ENCODE results near the gene CYP27C1.

Gene CYP27C1

DNA sequence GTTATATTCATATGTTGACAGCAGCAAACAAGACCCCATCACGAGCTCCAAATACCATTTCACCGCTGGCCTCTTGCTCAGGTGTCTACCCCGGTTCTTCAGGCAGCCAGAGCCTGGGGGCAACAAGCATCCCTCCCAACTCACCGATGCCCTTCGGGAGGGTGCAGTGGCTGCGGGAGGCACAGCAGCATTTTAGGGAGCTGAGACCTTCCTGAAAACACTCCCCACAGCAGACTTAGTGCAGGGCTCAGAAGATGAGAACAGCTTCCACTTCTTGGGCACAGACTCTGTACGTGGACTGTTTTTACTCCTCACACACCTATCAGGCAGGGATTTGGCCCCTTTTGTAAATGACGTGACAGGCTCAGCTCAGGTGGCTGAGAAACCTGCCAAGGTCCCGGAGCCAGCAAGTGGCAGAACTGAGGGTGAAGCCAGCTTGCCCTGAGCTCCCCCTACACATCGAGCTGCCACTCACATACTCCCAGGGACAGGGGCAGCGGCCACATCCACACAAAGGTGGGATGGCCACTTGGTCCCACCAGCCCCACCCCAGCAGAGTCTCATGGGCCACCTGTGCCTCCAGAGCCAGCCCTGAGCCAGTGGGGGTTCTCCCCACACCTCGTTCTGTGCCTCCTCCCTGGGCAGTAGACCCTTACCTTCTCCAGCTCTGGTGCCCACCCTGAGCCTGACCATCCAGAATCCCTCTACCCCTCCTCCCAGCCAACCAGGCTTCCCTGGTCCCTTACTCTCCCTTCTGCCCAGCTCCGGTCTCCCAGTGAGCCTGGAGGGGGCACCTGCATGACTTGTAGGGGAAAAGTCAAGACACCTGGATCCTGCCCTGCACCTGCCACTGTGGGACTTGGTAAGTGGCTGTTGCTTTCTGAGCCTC lies 28.5 kb downstream of the CYP27C1 start:
- no peak for DNase-seq

DNA sequence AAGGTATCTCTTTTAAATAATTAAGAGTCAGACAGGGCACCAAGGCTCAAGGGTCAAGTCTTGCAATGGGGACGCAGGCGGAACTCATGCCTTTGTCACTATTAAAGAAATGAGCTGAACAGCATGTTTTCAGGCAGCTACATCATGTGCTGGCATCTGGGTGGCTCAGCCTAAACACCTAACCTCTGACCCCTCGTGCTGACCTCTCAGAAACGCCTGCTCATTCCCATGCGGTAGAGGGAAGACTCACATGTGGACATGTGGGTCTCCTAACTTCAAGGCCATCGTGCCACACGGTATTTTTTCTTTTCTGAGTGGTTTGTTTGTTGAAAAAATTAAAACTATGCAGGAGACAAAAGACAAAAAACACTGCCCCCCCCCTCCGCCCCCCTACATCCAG lies 31.3 kb downstream of the CYP27C1 start:
- no peak for DNase-seq

DNA sequence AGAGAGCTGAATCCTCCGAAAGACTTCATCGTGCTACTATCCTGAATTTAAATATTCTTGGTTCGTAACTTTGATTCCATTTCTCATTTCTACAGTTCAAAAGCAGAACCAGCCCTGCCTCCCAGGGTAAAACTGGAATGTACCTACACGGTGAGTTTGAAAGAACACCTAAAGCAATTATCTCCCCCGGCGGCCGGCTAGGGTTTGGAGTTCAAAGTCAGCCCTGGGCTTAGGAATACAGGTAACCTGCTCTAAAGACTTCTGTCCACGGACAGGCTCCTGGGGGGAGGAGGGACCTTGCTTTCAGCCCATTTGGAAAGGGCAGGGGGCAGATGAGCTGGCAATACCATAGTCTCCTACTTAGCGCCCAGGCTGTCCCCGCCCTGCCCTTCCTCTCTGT lies 32.3 kb downstream of the CYP27C1 start:
- DNase-seq, result no peak

DNA sequence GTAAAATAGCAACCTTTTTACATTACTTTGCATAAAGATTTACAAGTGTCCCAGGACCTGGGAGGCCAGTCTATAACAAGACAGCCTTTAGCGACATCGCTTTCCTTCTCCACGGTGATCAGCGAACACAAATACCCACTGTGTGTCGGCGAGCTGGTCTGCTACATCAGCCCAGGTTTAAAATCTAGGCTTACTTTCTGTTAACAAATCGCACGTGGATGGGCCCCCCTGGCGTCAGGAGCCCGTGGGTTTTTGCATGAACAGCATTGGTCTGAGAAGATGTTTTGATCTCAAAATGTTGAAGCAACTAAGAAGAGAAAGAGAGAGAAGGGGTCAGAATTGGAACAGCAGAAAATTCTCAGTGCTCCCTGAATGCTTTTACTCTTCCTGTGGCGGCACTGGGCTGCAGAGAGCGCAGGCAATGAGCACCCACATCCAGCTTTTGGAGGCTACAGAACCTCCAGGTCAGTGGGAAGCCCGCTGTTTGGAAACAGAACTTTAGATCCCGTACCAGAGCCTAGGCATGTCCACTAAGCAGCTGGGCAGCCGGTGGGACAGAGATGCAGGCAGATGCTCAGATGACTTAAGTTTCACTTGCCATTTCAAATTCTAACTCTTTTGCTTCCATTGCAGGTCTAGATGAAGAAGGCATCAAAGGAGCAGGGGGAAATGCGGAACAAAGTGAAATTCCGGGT lies 32.9 kb downstream of the CYP27C1 start:
- no peak for DNase-seq

DNA sequence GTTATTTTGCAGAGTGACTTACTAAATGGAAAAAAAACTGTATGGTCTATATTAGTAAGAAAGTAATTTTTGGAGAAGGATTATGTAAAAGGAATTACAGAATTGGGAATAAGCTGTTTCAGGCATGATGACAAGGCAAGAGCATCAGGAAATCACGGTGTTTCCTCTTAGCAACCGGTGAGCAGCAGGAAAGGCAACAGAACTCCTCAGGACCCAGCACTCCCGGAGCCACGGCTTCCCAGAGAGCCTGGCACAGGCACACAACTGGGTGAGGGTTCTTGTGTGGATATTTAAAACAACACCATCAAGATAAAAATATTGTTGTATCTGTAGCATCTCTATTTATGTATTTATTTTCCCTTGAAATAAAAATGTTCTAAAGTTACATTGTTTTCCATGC lies 34.4 kb downstream of the CYP27C1 start:
- DNase-seq, result no peak

DNA sequence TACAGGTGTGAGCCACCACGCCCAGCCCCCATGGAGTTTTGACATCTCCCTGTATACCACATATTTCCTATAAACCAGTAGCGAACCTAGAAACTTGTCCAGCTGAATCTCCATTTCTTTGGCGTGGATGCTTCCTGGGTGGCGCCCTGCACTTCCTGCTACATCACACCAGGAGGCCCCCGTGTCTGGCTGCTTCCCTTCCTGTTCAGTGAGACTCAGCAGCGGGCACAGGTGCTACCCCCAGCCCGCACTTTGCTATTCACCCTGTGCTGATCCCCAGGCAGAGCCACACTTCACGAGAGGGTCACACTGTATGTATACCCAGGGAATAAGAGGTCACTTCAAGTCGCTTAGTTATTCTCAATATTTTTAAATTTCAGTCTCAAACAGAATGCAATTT lies 35.0 kb downstream of the CYP27C1 start:
- DNase-seq, result no peak

DNA sequence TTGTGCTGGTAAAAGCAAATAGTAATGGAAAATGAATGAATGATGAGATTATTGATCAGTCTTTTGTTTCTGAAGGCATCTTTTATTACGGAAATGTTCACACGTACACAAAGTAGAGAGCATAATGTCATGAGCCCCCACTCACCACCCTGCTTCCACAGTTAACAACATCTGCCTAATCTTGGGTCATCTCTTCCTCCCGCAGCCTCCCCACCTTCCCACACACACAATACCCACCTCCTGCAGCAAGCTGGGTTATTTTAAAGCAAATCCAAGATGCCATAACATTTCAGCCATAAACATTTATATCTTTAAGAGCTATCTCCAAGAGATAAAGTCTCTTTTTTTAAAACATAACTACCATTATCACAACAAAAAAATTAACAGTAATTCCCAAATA lies 36.3 kb downstream of the CYP27C1 start:
- DNase-seq, result no peak

DNA sequence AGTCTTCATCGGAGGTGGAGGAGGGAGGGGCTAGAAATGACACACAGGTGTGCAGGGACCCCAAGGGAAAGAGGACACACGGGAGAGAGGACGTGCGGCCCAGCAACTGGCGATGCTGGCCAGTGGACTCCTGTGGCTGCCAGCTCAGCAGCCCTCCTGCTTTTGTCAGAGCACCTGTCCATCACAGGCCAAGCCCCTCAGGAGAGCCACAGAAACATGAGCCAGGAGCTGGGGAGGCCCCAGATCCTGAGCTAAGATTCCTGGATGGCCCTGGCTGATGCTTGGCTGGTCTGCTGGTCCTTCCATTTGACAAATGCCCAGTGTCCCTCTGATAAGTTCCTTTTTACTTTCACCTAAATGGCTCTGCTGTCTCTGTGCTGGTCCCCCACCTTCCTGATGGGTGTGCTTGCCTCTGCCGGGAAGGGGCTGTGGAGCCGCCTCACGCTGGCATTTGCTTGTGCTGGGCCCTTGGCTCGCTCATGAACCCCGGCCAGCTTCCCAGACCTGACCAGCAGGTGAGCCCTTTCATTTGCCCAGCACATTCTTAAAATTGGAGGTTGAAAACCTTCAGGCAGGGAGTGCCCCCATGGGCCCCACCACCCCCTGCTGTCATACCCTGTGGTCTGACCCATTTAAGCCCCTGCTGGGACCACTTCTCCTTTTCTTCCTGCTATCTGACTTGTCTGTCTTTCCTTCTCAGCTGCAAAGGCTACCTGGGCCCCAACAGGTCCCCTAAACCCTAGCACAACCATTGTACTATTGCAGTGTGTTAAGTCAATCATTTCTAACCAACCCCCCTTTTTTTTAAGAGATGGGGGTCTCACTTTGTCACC lies 37.3 kb downstream of the CYP27C1 start:
- DNase-seq, result no peak

DNA sequence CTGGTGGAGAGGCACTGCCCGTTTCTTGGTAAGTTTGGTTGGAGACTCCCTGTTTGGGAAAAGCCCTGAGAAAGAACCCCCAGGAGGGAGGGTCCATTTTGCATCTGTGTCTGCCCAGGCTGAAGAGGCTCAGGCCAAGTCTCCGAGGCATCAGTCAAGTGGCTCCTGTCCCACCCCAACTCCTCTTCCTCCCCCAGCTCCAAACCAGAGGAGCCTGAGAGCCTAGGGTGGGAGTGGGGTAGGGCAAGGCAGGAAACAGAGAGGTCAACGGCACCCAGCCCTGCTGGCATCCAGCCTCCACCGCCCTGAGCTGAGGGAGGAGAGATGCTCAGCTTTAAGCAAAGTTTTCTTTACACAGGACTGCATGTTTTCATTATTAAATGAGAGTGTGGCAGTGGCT lies 38.2 kb downstream of the CYP27C1 start:
- DNase-seq, result no peak

DNA sequence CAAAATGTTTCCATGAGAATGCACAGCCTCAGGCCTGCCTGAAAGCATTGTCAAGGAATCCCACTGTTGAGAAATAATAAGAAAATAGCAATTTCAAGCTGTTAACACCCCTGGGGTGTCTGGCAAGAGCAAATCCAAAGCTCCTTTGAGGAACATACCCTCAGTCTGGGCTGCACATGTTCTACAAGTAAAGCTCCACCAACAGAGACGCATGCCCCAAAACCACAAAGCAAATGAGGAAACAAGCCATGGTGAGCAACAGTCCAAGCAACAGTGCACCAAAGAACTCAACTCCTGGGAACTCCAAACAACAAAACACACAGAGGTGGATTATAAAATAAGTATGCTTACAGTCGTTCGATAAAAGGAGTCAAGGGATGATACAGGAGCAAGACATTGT lies 40.3 kb downstream of the CYP27C1 start:
- DNase-seq, result peak; percentile 22

DNA sequence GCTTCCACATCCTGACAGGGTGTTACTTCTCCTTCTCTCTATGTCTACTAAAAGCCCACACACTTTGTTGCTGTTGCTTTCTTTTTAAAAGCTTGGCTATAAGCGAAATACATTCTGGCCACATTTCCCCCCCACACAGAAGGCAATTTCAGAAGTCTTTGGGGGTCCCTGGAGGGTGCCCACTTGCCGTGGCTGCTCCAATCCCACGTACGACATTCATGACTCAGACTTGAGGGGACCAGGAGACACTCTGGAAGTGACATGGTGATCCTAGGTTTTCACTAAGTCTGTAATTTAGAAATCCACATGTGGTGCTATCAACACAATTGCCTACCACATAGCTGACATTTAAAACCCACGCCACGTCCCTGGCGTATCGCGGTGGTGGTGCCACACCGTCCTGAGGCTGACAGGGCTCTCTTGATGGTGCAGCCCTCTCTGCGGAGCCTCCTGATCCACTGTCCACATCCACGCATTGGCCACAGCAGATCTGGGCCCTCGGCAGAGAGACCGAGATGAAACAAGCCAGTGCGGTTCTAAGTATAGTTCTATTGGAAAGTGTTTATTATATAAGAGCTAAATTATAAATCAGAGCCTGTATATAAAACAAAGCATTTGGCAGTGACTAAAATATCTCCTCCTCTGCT lies 42.4 kb downstream of the CYP27C1 start:
- DNase-seq, result no peak

DNA sequence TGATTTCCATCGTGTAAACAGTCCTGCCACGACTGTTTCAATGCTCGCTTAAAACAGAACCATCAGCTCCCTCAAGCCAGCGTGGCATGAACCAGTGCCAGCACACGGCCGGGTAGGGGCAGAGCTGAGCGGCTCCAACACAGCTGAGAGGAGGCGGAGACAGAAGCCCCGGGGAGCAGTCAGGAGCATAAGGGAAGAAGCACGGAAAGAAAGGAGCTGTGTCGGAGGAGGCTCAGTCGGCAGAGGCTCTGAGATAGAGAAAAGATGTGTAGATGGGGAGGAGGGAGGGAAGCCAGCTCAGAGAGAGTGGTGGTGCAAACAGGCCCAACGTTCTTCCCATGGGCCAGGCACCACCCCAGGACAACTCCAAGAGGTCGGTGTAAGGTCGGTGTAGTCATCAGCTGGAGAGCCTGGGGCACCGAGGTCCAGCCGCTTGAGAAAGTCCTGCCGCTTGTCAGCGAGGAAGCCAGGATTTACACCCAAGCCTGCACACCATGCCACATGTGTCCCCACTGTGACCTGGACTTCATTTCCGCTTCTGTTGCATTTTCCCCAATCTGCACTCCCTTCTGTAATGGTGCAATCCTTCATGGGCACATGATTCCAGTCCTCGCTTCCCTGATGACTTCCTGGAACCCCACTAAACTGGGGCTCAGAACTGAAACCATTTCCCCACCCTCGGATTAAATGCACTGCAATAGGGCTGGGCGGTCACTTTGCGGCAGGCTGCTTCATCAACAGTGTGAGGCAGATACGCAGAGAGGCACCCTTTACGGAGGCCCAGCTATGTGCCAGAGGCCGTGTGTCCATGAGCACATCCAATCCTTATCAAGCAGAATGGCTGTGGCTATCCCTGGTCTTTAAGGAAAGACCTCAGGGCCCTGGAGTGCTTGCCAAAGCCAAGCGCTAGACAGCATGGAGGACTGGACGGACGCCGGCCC lies 43.5 kb downstream of the CYP27C1 start:
- peak; percentile 34 for DNase-seq

DNA sequence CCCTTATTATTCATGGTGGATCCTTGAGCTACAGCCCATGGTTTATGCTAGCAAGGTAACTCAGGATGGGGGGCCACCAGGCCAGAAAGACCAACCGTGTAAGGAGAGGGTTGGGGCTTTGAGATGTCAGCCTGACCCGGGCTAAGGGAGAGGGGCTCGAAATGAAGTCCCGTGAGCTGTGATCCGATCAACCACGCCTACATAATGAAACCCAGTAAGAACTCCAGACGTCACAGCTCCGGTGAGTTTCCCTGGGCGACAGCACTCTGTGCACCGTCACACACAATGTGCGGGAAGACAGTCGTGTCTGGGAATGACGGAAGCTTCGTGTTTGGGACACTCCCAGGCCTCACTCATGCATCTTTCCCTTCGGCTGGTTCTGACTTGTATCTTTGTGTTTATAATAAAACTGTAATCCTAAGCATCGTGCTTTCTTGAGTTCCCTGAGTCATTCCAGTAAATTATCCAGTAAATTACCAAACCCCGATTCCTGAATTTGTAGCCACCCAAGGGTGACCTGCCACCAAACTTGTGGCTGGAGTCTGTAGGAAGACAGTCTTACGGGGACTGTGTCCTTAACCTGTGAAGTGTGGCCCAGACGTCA lies 44.2 kb downstream of the CYP27C1 start:
- no peak for DNase-seq

DNA sequence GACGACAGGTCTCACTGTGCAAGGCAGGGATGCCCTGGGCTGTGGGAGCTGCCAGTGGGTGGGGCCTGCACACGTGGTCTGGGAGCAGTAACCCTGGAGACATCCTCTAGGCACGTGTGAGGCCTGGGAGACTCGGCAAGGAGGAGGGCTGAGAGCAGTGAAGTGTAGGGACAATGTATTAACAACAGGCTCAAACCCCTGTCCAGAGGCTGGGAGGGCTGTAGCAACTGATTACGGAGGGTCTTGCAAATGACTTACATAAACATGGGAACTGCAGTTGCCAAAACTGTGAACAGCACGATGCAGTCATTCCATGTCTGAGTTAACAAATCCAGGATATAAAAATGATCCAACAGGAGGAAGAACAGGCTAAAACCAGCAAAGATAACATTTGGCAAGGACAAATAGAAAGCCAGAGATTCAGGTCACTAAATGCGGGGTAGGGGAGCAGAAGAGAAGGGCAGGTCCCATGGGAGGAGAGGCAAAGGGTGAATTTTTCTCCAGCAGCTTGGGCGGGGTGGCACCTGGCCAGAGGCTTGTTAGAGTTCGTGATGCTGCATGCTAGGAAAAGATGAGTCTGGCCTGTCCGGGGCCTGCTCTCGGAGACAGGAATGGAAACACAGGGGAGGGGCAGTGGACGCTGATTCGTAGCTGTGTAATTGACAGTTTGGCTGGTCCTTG lies 44.9 kb downstream of the CYP27C1 start:
- no peak for DNase-seq

DNA sequence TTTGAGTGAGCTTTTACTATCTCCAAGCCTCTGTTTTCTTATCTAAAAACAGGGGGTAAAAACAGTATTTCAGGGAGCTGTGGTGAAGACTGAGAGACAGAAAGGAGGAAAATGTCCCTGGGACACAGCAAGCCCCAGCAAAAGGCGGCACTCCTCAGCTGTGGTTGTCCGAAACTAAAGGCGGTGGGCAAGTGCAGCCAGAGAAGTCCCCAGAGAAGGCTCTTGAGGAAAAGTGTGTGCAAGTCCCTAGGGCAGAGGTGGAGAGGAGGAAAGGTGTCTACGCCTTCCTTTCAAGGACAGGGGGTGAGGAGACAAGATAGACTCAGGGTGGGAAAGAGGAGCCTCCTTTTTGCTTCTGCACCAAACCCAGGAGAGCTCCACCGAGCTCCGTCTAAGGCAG lies 45.5 kb downstream of the CYP27C1 start:
- no peak for DNase-seq

DNA sequence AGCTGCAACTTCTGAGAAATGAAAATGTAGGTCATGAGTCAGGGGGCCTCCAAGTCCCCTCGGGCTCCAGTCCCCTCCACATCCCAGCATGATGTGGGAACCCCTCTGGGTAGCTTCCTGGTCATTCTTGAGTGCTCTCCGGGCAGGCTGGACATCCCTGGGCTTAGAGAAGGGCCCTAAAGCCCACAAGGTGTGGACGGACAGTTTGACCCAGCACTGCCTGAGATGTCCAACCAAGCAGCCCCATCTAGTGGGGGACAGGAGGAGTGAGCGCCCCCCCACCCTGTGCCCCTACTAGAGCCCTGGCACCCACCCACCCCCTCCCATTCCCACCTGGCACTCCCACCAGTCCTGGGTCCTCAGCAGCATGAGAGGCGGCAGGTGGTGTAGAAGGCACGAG lies 46.0 kb downstream of the CYP27C1 start:
- peak; percentile 29 for DNase-seq

DNA sequence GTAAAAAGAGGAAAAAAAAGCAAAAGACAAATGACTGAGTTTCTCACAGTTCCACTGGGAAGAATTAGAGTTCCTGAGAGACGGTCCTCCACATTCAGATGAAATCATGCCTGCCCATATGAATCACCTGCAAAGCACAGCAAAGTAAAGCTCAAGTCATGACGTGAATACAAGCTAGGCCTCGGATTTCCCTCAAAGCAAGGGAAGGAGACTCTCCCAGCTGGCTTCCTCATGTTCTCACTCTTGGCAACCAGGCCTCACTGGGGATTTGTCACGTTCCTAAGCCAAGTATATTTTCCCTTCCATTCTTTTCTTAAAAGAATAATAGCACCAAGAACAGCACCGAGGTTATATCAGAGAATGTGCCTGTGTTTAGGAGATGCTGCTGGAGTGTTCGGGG lies 47.0 kb downstream of the CYP27C1 start:
- DNase-seq, result no peak

DNA sequence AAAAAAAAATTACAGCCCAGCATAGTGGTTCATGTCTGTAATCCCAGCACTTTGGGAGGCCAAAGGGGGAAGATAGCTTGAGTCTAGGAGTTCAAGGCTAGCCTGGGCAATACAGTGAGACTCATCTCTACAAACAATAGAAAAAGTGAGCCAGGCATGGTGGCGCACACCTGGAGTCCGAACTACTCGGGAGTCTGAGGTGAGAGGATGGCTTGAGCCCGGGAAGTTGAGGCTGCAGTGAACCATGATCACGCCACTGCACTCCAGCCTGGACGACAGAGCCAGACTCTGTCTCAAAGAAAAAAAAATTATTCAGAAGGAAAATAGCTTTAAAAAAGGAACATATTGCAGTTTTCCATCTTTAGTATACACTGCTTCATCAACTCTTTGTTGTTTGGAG lies 47.8 kb downstream of the CYP27C1 start:
- no peak for DNase-seq

DNA sequence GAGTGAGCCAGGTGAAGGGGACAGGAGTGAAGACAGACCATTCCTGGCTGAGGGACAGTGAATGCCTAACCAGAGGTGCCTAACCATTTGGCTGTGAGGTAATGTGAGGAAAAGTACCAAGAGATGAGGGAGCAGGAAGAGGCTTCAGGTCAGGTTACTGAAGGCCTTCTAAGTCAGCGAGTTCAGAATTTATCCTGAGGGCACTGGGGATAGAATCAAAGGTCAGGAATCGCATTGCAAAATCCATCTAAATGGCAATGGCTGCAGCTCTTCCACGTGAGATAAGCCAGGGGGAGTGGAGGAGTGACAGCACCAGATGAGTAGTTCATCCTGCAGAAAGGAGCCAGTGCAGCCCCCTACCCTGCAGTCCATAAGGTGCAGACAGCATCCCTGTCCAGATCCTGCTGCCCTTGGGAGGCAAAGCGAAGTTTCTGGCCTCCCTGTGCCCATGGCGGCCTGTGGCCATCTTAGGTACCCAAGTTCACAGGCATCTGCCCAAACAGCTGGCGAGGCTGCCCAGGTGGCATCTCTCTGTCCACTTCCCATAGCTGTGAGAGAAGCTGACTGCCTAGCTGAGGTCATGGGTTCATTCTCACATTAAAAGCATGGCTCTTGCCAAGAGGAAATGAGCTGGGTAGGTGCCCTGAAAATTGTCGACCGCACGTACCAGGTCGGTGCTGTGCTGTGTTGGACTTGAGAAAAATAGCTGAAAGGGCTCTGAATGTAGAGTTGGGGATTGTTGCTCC lies 49.5 kb downstream of the CYP27C1 start:
- no peak for DNase-seq

DNA sequence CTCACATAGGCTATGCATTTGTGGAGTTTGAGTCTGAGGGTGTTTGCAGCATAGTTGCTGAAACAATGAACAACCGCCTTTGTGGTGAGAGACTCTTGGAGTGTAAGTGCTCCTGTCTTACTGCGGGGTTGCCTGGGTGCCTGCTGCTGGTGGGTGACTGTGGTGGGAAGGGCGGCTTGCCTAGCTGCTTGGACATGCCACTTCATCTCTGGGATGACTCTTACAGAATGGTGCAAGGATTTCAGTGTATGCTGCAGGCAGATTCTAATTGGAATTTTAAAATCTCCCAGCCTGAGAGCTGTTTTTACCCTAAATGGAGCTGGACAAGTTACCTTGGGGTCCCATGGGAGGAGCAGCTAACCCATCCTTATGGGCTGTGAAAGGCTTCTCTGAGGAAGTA lies 50.1 kb downstream of the CYP27C1 start:
- no peak for DNase-seq

Data from midbrain (tissue), 1 donor.